C4-2B (cell line): ENCODE measurements around the gene RPS6KB2.

Experiments used
- CTCF ChIP-seq: fragments of 450-650 bp; conservative IDR thresholded peaks from 2 replicates; pipeline ENCODE4 v1.5.1; 2017; ENCODE audit warnings: mild to moderate bottlenecking
- ZFX ChIP-seq: fragments of 450-650 bp; IDR thresholded peaks from 2 replicates; pipeline ENCODE4 v1.6.1; 2017

- TF ChIP-seq CTCF = no peak
- TF ChIP-seq ZFX = no peak
Measured at GRCh38 chr11:67451658-67451976, 23.3 kb downstream of the RPS6KB2 start.
